ENCODE data around the gene TP53RK.

DNA sequence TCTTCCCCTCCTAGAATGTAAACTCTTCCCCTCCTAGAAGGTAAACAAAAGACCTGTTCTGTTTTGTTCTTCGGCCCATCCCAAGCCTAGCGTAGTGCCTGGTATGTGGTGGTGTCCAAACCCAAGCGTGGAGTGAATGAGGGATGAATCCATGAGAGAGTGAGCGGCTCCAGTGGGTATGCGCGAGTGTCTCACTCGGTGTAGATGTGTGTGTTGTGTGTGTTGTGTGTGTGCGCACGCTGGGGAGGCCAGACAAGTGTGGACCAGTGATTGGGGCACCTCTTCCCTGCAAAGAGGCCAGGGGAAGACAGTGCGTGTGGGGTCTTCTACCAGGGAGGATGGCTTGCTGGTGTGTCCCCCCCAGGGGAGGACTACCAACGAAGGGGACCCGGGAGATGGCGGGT lies 19.8 kb upstream of the TP53RK start:
- TF ChIP-seq, protein P1, sequence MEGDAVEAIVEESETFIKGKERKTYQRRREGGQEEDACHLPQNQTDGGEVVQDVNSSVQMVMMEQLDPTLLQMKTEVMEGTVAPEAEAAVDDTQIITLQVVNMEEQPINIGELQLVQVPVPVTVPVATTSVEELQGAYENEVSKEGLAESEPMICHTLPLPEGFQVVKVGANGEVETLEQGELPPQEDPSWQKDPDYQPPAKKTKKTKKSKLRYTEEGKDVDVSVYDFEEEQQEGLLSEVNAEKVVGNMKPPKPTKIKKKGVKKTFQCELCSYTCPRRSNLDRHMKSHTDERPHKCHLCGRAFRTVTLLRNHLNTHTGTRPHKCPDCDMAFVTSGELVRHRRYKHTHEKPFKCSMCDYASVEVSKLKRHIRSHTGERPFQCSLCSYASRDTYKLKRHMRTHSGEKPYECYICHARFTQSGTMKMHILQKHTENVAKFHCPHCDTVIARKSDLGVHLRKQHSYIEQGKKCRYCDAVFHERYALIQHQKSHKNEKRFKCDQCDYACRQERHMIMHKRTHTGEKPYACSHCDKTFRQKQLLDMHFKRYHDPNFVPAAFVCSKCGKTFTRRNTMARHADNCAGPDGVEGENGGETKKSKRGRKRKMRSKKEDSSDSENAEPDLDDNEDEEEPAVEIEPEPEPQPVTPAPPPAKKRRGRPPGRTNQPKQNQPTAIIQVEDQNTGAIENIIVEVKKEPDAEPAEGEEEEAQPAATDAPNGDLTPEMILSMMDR (IDR thresholded peaks at IDR 0.05), result no peak
- no peak for TF ChIP-seq POLR2A (IDR thresholded peaks at IDR 0.05)

Measured in body of pancreas (tissue), 4 donors.